Activated naive CD4-positive, alpha-beta T cell (primary cell): ENCODE results near the gene PRSS2.

Experiments
- DNase-seq, 4 experiments: peaks; one replicate each; lab custom pipeline; 2025; lab: John Stamatoyannopoulos, UW

Gene PRSS2

GRCh38 chr7:142801601-142802295 is 31.0 kb downstream of the PRSS2 start:
- DNase-seq, result no peak

- DNase-seq, result no peak
These were observed 31.5 kb downstream of the PRSS2 start for GRCh38 chr7:142802301-142802700.

GRCh38 chr7:142803901-142804300 is 33.1 kb downstream of the PRSS2 start:
- no peak for DNase-seq

GRCh38 chr7:142804728-142805207 is 34.0 kb downstream of the PRSS2 start:
- DNase-seq, result no peak

- DNase-seq, result no peak
These were observed 34.7 kb downstream of the PRSS2 start for GRCh38 chr7:142805350-142806021.

GRCh38 chr7:142806022-142806356 is 35.2 kb downstream of the PRSS2 start:
- DNase-seq, result no peak

- DNase-seq, result no peak
These were observed 36.2 kb downstream of the PRSS2 start for GRCh38 chr7:142806957-142807356.

GRCh38 chr7:142807855-142808460 is 37.2 kb downstream of the PRSS2 start:
- no peak for DNase-seq

- DNase-seq, result no peak
These were observed 37.7 kb downstream of the PRSS2 start for GRCh38 chr7:142808461-142808801.

- peak; percentile 74 to 90 (median 82) for DNase-seq
These were observed 38.2 kb downstream of the PRSS2 start for GRCh38 chr7:142808802-142809583.

GRCh38 chr7:142809671-142810070 is 38.9 kb downstream of the PRSS2 start:
- DNase-seq, result no peak

GRCh38 chr7:142811154-142811737 is 40.5 kb downstream of the PRSS2 start:
- DNase-seq, result no peak

GRCh38 chr7:142812437-142813215 is 41.9 kb downstream of the PRSS2 start:
- DNase-seq, result no peak

- no peak for DNase-seq
These were observed 42.5 kb downstream of the PRSS2 start for GRCh38 chr7:142813226-142813625.

- DNase-seq, result no peak
These were observed 42.9 kb downstream of the PRSS2 start for GRCh38 chr7:142813699-142814098.

- DNase-seq, result no peak
These were observed 43.7 kb downstream of the PRSS2 start for GRCh38 chr7:142814451-142814850.

- DNase-seq, result no peak
These were observed 44.4 kb downstream of the PRSS2 start for GRCh38 chr7:142815134-142815533.

GRCh38 chr7:142817506-142817905 is 46.7 kb downstream of the PRSS2 start:
- no peak for DNase-seq

- no peak for DNase-seq
These were observed 48.8 kb downstream of the PRSS2 start for GRCh38 chr7:142819530-142819929.

- no peak for DNase-seq
These were observed 51.9 kb downstream of the PRSS2 start for GRCh38 chr7:142822714-142823113.
